ENCODE data around the gene BCL11A.

The BCL11A gene

DNA sequence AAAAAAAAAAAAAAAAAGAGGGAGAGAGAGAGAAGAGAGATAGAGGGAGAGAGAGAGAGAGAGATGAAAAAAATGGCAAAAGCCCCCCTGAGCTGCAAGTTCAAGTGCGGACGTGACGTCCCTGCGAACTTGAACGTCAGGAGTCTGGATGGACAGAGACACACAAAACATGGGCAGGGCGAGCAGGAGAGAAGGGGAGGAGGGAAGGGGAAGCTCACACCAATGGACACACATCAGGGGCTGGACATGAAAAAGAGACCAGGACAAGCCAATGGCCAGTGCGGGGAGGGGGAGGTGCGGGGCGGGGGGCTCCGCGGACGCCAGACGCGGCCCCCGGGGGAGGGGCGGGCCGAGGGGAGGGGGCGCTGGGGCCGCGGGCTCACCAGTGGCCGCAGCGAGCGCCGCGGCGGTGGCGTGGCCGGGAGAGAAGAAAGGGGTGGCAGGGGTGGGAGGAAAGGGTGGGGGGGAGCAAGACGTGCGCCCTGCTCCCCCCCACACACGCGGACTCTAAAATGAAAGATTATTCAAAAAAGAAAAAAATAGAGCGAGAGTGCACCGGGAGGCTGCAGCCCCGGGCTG is at the start of gene BCL11A:
TSS of gene BCL11A (minus strand) at position 160 of the 579 bp plus-strand sequence. CDS start 384 bp downstream, outside the sequence.
- H3K4me1 ChIP-seq (ENCODE audit: low read depth, poor library complexity, severe bottlenecking): peaks cover 11% of the 10 kb centered on the region
- no peaks in the 10 kb centered on the region for H3K36me3 ChIP-seq (ENCODE audit: insufficient read depth)
- H3K9ac ChIP-seq: peak within 1 kb of the TSS; percentile 94
- peaks cover 12% of the 10 kb centered on the region; the same call in 1 of the 2 replicates for H3K27me3 ChIP-seq (ENCODE audit: insufficient read depth, low read depth)
- H3K4me3 ChIP-seq (IDR thresholded peaks at IDR 0.05; ENCODE audit: insufficient read depth, low read depth, low read length): no peak within 1 kb of the TSS
- peak within 1 kb of the TSS; percentile 76 for H3K4me2 ChIP-seq
- peak within 1 kb of the TSS; percentile 96 for H3K27ac ChIP-seq
- H4K20me1 ChIP-seq (ENCODE audit: insufficient read depth): no peaks in the 10 kb centered on the region
- H2AFZ ChIP-seq (ENCODE audit: low read depth): peak within 1 kb of the TSS; percentile 84
- TF ChIP-seq, protein P1, sequence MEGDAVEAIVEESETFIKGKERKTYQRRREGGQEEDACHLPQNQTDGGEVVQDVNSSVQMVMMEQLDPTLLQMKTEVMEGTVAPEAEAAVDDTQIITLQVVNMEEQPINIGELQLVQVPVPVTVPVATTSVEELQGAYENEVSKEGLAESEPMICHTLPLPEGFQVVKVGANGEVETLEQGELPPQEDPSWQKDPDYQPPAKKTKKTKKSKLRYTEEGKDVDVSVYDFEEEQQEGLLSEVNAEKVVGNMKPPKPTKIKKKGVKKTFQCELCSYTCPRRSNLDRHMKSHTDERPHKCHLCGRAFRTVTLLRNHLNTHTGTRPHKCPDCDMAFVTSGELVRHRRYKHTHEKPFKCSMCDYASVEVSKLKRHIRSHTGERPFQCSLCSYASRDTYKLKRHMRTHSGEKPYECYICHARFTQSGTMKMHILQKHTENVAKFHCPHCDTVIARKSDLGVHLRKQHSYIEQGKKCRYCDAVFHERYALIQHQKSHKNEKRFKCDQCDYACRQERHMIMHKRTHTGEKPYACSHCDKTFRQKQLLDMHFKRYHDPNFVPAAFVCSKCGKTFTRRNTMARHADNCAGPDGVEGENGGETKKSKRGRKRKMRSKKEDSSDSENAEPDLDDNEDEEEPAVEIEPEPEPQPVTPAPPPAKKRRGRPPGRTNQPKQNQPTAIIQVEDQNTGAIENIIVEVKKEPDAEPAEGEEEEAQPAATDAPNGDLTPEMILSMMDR (conservative IDR thresholded peaks at IDR 0.05; ENCODE audit: low read depth, low read length): no peak
- peaks cover 28% of the 10 kb centered on the region for H3K79me2 ChIP-seq (ENCODE audit: insufficient read depth, low read depth)

DNA sequence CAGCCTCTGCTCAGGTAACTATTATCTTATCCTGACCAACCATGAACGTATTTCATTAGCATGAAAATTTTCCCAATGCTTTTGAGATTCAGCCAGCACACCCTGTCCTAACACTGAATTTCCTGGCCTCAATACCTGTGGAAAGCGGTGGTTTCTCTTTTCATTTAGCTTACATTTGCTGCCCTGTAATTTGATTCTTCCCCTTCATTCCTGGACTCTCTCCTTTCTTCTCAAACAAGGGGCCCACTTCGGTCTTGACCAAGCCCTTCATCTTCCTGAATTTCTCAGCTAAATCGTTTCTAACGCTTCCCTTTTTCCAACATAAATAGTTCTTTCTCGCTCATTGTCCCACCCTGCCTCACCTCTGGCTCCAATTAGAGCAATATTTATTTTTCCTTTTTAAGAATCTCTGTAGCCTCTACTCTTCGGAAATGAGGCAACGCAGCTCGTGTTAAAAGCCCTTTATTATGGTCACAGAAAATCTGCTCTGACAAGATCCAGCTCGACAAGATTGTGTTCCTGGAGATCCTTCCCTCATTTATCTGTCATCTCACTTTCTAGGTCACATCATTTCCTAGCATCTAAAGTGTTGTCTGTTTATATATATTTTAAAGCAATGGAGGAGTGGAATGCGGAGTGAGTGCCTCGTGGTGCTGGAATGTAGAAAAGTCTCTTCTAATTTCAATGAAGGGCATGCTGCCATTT is 49.5 kb upstream of the BCL11A start:
- no peaks in the 10 kb centered on the region for H3K36me3 ChIP-seq (ENCODE audit: insufficient read depth)
- TF ChIP-seq, protein P1 (conservative IDR thresholded peaks at IDR 0.05; ENCODE audit: low read depth, low read length): no peak
- H3K4me2 ChIP-seq: no peak overlapping the region
- H3K79me2 ChIP-seq (ENCODE audit: insufficient read depth, low read depth): no peaks in the 10 kb centered on the region
- no peaks in the 10 kb centered on the region for H3K27me3 ChIP-seq (ENCODE audit: insufficient read depth, low read depth)
- H3K9ac ChIP-seq: no peak overlapping the region
- H3K4me3 ChIP-seq (IDR thresholded peaks at IDR 0.05; ENCODE audit: insufficient read depth, low read depth, low read length): no peak overlapping the region
- H3K27ac ChIP-seq: no peak overlapping the region
- H4K20me1 ChIP-seq (ENCODE audit: insufficient read depth): no peaks in the 10 kb centered on the region
- no peaks in the 10 kb centered on the region for H3K4me1 ChIP-seq (ENCODE audit: low read depth, poor library complexity, severe bottlenecking)
- no peak overlapping the region for H2AFZ ChIP-seq (ENCODE audit: low read depth)

DNA sequence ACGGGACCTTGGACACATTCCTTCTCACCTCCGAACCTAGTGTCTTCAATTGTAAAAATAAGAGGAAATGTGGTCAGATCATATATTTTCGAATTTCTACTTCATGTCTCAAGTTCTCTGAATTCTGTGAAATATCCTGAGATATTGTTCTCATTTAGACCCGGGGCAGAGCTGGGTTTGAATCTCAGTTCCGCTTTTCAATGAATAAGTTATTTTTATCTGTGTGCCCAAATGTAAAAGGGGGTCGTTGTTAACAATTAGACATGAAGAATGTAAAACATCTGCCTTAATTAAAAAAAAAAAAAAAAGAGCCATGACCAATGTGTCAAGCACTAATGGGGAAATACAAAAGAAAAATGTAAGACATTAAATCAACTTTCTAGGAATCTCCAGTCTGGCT is 48.9 kb upstream of the BCL11A start:
- Histone ChIP-seq H3K27ac (no peak overlapping the region), H3K9ac (no peak overlapping the region), H2AFZ (ENCODE audit: low read depth) (no peak overlapping the region), H3K4me3 (IDR thresholded peaks at IDR 0.05; ENCODE audit: insufficient read depth, low read depth, low read length) (no peak overlapping the region), H3K4me2 (no peak overlapping the region), H3K36me3 (ENCODE audit: insufficient read depth) (no peaks in the 10 kb centered on the region), H3K4me1 (ENCODE audit: low read depth, poor library complexity, severe bottlenecking) (no peaks in the 10 kb centered on the region), H3K27me3 (ENCODE audit: insufficient read depth, low read depth) (no peaks in the 10 kb centered on the region), H4K20me1 (ENCODE audit: insufficient read depth) (no peaks in the 10 kb centered on the region), H3K79me2 (ENCODE audit: insufficient read depth, low read depth) (no peaks in the 10 kb centered on the region)
- TF ChIP-seq, protein P1 (conservative IDR thresholded peaks at IDR 0.05; ENCODE audit: low read depth, low read length): no peak

DNA sequence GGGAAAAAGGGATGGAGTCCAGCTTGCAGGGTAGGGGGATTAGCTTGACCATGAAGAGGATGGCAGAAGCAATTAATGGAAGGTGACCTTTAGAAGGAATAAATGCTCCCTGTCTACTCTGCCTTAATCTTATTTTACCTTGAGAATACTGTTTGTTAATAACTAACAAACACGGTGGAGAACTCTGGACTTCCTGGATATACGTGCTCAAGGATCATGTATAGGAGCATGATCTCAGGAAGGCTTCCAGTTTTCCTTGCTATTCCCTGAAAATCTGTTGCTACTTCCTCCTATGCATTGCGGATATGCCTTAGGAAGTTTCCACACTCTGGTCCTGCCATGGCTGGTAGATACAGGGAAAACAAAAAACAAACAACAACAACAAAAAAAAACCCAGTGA is 44.8 kb upstream of the BCL11A start:
- no peak overlapping the region for H3K27ac ChIP-seq
- H3K4me1 ChIP-seq (ENCODE audit: low read depth, poor library complexity, severe bottlenecking): no peaks in the 10 kb centered on the region

More for the DNA sequence above, 44.8 kb upstream of the BCL11A start:
- H3K36me3 ChIP-seq (ENCODE audit: insufficient read depth): no peaks in the 10 kb centered on the region
- no peak overlapping the region for H2AFZ ChIP-seq (ENCODE audit: low read depth)
- H3K4me2 ChIP-seq: no peak overlapping the region
- TF ChIP-seq, protein P1 (conservative IDR thresholded peaks at IDR 0.05; ENCODE audit: low read depth, low read length): no peak
- no peaks in the 10 kb centered on the region for H3K27me3 ChIP-seq (ENCODE audit: insufficient read depth, low read depth)
- H3K9ac ChIP-seq: no peak overlapping the region
- no peak overlapping the region for H3K4me3 ChIP-seq (IDR thresholded peaks at IDR 0.05; ENCODE audit: insufficient read depth, low read depth, low read length)
- no peaks in the 10 kb centered on the region for H4K20me1 ChIP-seq (ENCODE audit: insufficient read depth)
- no peaks in the 10 kb centered on the region for H3K79me2 ChIP-seq (ENCODE audit: insufficient read depth, low read depth)

All from KMS-11 (cell line).